A673 (cell line): ENCODE data around the gene ACSS1.

Experiments used
- CTCF ChIP-seq: fragments of 300-800, 200-600 bp; sonication (generic); conservative IDR thresholded peaks from 2 replicates; pipeline ENCODE4 v1.5.1; 2017; ENCODE audit warnings: low read depth, mild to moderate bottlenecking, antibody characterized with exemption, low read length, moderate library complexity, mixed read lengths
- EZH2 ChIP-seq: fragments of 200-600 bp; sonication (generic); IDR thresholded peaks from 2 replicates; pipeline ENCODE4 v1.6.1; 2017; ENCODE audit warnings: borderline replicate concordance, low read depth, mild to moderate bottlenecking, mixed read lengths, antibody characterized with exemption, low read length; ENCODE audit not compliant: poor library complexity, severe bottlenecking

GRCh38 chr20:25067102-25067987 lies 9.4 kb upstream of the ACSS1 start:
- no peak for TF ChIP-seq CTCF
- TF ChIP-seq EZH2: no peak
